GM19467 (cell line): ENCODE data around the gene IMMP2L.

Experiments used
- ATAC-seq: cut with Tn5 transposase; IDR thresholded peaks from one replicate; pipeline ENCODE4 v1.9.1; 2021; ENCODE audit warnings: mild to moderate bottlenecking, moderate library complexity; ENCODE audit not compliant: unreplicated experiment

Gene IMMP2L

DNA sequence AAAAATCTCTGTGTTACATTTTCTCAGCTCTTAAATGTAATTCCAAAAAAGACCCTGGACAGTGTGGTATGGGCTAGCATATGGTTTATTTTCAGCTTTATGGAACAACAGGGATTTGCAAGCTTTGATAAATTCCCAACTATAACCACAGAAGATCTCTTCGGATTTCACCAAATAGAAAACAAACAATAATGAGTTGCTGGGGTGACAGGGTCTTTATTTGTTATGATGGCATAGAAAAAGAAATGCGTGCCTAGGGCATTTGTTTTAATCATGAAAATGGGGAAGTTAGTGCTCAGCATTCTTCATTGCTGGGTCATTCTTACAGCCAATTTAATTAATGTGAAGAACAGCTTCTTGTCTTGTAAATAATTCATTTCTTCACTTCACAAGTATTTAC is 332.4 kb downstream of the IMMP2L start:
- no peak for ATAC-seq

DNA sequence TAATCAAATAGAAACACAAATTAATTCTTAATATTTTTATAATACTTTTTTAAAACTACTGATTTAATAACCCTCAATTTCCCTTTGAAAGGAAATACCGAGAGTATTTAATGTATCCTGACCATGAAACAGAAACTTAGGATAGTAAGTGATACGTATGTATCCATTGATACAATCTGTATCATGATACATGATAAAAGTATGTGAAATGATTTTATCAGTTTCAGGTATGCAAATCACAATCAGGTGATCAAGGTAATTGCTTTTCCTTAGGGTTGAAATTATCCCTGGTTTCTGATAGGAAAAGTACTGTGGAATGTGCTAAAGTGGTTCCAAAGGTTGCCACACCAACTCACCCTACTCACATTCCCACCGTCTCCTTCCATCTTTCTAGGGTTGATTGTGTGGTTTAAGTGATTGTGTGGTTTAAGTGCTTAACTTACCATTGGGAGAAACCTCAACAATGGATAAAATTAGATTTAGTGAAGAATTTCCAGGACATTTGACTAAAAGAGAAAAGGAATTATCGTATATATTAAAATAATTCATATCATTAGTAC is 333.0 kb downstream of the IMMP2L start:
- ATAC-seq: no peak

- no peak for ATAC-seq
Observed at GRCh38 chr7:111228437-111228836, 333.9 kb downstream of the IMMP2L start.

DNA sequence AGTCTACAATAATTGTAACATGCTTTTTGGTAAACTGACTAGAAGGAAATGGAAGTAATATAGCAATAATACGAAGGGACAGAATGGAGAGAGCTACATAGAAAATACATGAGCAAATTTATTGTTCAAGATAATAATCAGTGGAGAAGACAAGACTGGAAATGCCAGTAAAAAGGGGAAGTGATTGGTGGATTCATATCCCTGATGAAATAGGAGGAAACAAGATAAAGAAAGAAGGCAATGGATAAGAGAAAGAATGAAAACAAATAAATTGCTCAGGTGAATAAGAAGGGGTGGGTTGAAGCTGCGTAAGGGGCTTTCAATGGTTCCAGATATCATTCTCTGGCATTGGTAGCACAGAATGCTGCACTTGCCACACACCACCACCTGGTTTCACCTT is 335.5 kb downstream of the IMMP2L start:
- ATAC-seq: no peak

DNA sequence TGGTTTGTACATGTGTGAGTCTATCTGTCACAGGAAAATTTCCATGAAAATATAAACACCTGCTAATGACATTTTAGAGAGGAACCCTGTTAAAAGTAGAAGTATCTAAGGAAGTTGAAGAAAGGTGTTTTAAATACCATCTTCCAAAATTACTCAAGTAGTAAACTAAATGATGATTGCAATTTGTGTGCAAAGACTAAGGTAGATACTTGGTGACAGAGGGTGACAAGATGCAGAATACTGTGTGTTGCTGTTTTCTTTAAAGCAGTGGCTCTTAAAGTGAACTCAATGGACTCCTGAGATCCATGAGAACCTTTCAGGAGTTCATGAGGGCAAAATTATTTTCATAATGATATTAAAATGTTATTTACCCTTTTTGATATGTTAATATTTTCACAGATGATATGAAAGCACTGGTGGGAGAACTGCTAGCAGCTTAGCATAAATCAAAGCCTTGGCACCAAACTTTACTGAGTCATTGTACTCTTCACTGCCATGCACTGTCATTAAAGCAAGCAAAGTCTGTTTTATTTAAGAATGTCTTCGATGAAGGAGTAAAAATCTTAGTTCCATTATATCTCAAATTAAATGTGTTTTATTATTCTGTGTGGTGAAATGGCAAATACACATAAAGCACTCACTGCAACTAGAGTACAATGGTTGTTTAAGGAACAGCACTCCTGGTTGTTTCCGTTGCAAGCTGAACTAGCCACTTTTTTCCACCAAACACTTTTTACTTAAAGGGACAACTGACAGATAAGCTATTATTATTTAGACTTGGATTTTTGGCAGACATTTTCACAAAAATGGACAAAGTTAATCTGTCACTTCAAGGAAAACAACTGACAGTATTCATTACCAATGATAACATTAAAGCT is 337.7 kb downstream of the IMMP2L start:
- ATAC-seq: no peak

- ATAC-seq: no peak
Observed at GRCh38 chr7:111223802-111224253, 338.5 kb downstream of the IMMP2L start.

GRCh38 chr7:111215550-111215949 is 346.7 kb downstream of the IMMP2L start:
- ATAC-seq: no peak

- no peak for ATAC-seq
Observed at GRCh38 chr7:111212857-111213523, 349.3 kb downstream of the IMMP2L start.

GRCh38 chr7:111210996-111211395 is 351.3 kb downstream of the IMMP2L start:
- no peak for ATAC-seq

DNA sequence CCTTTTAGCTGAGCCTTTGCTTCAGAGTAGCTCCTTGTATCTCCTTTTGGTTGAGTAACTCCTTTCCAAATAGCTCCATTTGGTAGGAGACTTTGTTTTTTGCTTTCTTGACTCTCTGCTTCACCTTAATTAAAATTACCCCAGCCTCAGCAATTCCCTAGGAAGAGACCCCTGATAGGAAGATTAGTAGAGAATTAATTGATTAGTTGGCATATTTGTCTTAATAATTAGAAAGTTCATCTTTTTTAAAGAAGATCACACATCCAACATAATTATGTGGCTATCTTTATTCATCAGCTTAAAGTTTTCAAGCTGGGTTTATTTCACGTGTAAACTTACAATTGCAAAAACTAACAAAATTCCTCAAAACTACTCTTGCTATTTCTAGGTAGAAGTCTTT is 352.2 kb downstream of the IMMP2L start:
- ATAC-seq: no peak

GRCh38 chr7:111205251-111205650 is 357.0 kb downstream of the IMMP2L start:
- no peak for ATAC-seq

- no peak for ATAC-seq
Observed at GRCh38 chr7:111202321-111202720, 360.0 kb downstream of the IMMP2L start.

DNA sequence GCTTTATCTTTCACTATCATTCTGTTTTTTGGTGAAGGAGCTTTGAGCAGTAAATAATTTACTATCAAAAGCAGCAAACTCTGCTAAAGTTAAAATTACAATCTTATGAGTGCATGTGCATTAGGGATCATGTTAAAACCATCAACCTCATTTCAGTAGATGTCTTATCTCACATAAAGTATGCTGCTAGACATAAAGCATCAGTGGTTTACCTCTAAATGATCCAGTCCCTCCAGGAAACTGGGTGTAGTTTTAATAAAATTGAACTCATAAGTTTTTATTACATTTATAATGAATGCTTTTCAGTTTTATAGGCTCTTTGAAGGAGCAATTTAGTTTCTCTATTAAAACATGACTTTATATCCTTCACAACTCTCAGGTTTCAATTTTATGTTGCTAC is 362.6 kb downstream of the IMMP2L start:
- ATAC-seq: no peak

- ATAC-seq: no peak
Observed at GRCh38 chr7:111198255-111198654, 364.0 kb downstream of the IMMP2L start.

- no peak for ATAC-seq
Observed at GRCh38 chr7:111196655-111197054, 365.6 kb downstream of the IMMP2L start.

- ATAC-seq: no peak
Observed at GRCh38 chr7:111192614-111193413, 369.5 kb downstream of the IMMP2L start.

DNA sequence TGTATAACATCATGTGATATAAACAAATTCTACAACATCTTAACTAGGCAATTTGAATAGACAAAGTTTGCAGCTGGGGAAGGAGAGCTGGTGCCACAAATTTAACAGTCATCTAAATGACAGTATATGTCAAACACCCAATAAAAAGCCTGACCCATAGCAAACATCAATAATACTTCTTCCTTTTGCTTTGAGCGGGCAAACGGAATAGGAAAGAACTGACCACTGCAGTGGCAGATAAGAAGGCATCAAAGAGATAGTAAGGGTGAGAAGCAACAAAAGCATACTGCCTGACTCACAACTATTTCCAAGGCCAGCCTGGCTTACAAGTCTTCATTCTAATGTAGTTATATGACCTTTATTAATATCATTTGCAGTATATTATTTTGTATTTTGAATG is 371.5 kb downstream of the IMMP2L start:
- ATAC-seq: no peak

GRCh38 chr7:111184987-111185386 is 377.3 kb downstream of the IMMP2L start:
- ATAC-seq: no peak

DNA sequence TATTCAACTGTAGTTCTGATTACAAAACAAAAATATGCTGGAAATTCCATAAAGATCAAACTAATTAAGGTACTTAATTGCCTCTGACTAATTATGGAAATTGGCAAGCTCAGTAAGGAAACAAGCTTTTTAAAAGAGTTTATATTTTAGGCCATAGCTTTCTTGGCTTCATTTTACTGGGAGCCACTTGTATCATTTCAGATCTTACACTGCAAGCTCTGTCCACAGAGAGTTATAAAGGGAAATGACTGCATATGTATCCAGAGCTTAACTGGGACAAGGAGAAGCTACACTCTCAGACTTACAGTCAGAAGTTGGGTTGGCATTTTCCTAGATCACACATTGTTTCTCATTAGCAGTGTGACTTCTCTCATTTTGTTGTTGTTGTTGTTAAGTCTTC is 379.0 kb downstream of the IMMP2L start:
- no peak for ATAC-seq

DNA sequence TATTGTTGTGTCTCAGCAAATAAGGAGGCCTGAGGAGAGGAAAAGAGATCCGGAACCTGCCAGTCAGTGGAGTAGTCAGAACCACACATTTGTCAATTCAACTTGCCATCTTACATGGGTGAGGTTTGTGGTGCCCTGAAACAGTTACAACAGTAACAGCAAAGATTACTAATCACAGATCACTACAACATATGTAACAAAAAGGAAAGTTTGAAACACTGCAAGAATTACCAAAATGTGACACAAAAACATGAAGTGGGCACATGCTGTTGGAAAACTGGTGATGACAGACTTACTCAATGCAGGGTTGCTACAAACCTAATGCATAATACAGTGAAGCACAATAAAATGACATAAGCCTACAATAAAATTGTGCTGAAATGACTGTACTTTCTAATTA is 382.0 kb downstream of the IMMP2L start:
- no peak for ATAC-seq

DNA sequence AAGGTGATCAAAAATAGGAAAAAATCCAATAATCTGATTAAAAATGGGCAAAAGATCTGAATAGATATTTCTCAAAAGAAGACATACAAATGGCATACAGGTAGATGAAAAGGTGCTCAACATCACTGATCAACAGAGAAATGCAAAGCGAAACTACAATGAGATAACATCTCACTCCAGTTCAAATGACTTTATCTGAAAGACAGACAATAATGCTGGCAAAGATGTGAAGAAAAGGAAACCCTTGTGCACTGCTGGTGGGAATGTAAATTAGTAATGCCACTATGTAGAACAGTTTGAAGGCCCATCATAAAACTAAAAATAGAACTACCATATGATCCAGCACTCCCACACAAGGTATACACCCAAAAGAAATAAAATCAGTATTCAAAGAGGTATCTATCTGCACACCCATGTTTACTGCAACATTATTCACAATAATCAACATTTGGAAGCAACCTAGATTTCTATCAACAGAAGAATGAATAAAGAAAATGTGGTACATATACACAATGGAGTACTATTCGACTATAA is 386.3 kb downstream of the IMMP2L start:
- ATAC-seq: no peak
